Measurements from ENCODE around the gene RETREG1. TPM values are rescaled to one million over a fixed set of nuclear protein-coding genes. Genes with fewer than 3 reads are reported as not detected.

Gene RETREG1
- total and polyA plus RNA-seq, 2 experiments from 2014 or later, result 2.3 to 3.6 TPM

DNA sequence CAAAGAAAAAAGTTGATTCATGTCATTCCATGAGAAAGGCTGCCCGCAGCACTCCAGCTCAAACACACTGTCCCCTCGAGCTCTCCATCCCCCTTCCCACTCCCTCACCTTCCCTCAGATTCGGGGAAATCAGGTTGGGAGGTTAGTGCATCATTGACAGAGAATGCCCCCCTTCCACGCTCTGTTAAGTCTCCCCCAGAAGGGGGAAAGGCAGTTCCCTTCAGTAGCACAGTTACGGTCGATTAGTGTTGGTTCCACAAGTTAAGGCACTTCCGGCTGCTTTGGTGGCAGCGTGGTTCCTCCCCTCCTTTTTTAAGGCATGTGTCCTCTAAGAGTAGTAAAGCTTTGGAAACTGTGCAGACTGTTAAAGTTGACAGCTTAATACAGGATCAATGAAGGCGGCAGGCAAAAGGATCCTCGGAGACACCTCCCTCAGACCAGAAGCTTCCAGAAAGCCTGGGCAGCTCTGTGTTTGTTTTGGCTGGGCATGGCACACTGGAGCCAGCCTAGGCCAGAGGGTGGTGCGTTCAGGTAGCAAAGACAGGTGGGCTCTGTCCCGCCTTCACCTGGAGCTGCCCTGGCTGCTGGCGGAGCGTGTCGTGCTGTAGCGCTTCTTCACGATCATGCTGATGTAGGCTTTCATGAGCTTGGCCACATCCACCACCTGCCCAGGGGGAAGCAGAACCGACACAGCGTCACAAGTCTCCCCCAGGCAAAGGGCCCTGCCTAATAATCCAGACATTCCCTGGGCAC is 49.5 kb upstream of the RETREG1 start:
- no peak overlapping the region for H3K4me3 ChIP-seq
- H3K9me2 ChIP-seq (ENCODE audit: insufficient read depth), result no peaks in the 10 kb centered on the region
- ATAC-seq (no peak), DNase-seq (ENCODE audit: low spot score) (no peak)
- no peaks in the 10 kb centered on the region for H3K79me2 ChIP-seq (replicated peaks; ENCODE audit: insufficient read depth)
- no peak overlapping the region for H3K27ac ChIP-seq (ENCODE audit: low read depth)
- Mint-ChIP-seq H3K36me3 (ENCODE audit: low read depth) (peaks cover 74% of the 10 kb centered on the region), H3K9me3 (peaks cover 2% of the 10 kb centered on the region; the same call in 2 of the 3 replicates), H3K4me3 (no peak overlapping the region), H3K27ac (no peak overlapping the region), H3K4me1 (no peaks in the 10 kb centered on the region), H3K27me3 (ENCODE audit: insufficient read depth, low read depth, poor library complexity) (peaks cover 11% of the 10 kb centered on the region)
- H2AFZ ChIP-seq, result no peak overlapping the region
- peaks cover 9% of the 10 kb centered on the region; the same call in 1 of the 2 replicates for H4K20me1 ChIP-seq (replicated peaks; ENCODE audit: insufficient read depth)
- H3K36me3 ChIP-seq (ENCODE audit: insufficient read depth), result peaks cover 57% of the 10 kb centered on the region
- no peak overlapping the region for H3K4me2 ChIP-seq
- no peaks in the 10 kb centered on the region for H3K4me1 ChIP-seq (ENCODE audit: insufficient read depth)
- H3K27me3 ChIP-seq (ENCODE audit: insufficient read depth), result no peaks in the 10 kb centered on the region
- TF ChIP-seq, protein P1, sequence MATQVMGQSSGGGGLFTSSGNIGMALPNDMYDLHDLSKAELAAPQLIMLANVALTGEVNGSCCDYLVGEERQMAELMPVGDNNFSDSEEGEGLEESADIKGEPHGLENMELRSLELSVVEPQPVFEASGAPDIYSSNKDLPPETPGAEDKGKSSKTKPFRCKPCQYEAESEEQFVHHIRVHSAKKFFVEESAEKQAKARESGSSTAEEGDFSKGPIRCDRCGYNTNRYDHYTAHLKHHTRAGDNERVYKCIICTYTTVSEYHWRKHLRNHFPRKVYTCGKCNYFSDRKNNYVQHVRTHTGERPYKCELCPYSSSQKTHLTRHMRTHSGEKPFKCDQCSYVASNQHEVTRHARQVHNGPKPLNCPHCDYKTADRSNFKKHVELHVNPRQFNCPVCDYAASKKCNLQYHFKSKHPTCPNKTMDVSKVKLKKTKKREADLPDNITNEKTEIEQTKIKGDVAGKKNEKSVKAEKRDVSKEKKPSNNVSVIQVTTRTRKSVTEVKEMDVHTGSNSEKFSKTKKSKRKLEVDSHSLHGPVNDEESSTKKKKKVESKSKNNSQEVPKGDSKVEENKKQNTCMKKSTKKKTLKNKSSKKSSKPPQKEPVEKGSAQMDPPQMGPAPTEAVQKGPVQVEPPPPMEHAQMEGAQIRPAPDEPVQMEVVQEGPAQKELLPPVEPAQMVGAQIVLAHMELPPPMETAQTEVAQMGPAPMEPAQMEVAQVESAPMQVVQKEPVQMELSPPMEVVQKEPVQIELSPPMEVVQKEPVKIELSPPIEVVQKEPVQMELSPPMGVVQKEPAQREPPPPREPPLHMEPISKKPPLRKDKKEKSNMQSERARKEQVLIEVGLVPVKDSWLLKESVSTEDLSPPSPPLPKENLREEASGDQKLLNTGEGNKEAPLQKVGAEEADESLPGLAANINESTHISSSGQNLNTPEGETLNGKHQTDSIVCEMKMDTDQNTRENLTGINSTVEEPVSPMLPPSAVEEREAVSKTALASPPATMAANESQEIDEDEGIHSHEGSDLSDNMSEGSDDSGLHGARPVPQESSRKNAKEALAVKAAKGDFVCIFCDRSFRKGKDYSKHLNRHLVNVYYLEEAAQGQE (IDR thresholded peaks at IDR 0.05; ENCODE audit: unreplicated experiment), result no peak
- TF ChIP-seq ZNF331 (CRISPR knock-in tag; IDR thresholded peaks at IDR 0.05; ENCODE audit: low read depth) (no peak), EZH2phosphoT487 (IDR thresholded peaks at IDR 0.05; ENCODE audit: unreplicated experiment) (no peak), POLR2AphosphoS5 (IDR thresholded peaks at IDR 0.05; ENCODE audit: low read depth) (no peak), EZH2 (IDR thresholded peaks at IDR 0.05; ENCODE audit: low read depth, unreplicated experiment) (no peak)
- TF ChIP-seq, protein P2, sequence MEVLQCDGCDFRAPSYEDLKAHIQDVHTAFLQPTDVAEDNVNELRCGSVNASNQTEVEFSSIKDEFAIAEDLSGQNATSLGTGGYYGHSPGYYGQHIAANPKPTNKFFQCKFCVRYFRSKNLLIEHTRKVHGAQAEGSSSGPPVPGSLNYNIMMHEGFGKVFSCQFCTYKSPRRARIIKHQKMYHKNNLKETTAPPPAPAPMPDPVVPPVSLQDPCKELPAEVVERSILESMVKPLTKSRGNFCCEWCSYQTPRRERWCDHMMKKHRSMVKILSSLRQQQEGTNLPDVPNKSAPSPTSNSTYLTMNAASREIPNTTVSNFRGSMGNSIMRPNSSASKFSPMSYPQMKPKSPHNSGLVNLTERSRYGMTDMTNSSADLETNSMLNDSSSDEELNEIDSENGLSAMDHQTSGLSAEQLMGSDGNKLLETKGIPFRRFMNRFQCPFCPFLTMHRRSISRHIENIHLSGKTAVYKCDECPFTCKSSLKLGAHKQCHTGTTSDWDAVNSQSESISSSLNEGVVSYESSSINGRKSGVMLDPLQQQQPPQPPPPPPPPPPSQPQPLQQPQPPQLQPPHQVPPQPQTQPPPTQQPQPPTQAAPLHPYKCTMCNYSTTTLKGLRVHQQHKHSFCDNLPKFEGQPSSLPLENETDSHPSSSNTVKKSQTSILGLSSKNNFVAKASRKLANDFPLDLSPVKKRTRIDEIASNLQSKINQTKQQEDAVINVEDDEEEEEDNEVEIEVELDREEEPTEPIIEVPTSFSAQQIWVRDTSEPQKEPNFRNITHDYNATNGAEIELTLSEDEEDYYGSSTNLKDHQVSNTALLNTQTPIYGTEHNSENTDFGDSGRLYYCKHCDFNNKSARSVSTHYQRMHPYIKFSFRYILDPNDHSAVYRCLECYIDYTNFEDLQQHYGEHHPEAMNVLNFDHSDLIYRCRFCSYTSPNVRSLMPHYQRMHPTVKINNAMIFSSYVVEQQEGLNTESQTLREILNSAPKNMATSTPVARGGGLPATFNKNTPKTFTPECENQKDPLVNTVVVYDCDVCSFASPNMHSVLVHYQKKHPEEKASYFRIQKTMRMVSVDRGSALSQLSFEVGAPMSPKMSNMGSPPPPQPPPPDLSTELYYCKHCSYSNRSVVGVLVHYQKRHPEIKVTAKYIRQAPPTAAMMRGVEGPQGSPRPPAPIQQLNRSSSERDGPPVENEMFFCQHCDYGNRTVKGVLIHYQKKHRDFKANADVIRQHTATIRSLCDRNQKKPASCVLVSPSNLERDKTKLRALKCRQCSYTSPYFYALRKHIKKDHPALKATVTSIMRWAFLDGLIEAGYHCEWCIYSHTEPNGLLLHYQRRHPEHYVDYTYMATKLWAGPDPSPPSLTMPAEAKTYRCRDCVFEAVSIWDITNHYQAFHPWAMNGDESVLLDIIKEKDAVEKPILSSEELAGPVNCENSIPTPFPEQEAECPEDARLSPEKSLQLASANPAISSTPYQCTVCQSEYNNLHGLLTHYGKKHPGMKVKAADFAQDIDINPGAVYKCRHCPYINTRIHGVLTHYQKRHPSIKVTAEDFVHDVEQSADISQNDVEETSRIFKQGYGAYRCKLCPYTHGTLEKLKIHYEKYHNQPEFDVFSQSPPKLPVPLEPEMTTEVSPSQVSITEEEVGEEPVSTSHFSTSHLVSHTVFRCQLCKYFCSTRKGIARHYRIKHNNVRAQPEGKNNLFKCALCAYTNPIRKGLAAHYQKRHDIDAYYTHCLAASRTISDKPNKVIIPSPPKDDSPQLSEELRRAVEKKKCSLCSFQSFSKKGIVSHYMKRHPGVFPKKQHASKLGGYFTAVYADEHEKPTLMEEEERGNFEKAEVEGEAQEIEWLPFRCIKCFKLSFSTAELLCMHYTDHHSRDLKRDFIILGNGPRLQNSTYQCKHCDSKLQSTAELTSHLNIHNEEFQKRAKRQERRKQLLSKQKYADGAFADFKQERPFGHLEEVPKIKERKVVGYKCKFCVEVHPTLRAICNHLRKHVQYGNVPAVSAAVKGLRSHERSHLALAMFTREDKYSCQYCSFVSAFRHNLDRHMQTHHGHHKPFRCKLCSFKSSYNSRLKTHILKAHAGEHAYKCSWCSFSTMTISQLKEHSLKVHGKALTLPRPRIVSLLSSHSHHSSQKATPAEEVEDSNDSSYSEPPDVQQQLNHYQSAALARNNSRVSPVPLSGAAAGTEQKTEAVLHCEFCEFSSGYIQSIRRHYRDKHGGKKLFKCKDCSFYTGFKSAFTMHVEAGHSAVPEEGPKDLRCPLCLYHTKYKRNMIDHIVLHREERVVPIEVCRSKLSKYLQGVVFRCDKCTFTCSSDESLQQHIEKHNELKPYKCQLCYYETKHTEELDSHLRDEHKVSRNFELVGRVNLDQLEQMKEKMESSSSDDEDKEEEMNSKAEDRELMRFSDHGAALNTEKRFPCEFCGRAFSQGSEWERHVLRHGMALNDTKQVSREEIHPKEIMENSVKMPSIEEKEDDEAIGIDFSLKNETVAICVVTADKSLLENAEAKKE (CRISPR knock-in tag; IDR thresholded peaks at IDR 0.05), result no peak
- peaks cover 19% of the 10 kb centered on the region for H3F3A ChIP-seq (replicated peaks; ENCODE audit: low read depth)

Data from GM23338 (cell line).